Fibroblast of skin of left biceps (primary cell): ENCODE data around the gene TRAP1.
"Not testable (repeated sequence)": the region's sequence is repeated elsewhere in the genome, so short reads cannot be mapped to it uniquely, and the experiment has no call there.

ENCODE experiments used
- DNase-seq, 2 experiments: peaks; one replicate each; pipeline ENCODE4 v3.0.0-alpha.2; 2013; ENCODE audit warnings: low read depth in 2 of 2

TRAP1 gene

GRCh38 chr16:3673676-3674377 is 43.5 kb downstream of the TRAP1 start:
- DNase-seq = no peak

GRCh38 chr16:3673201-3673600 is 44.1 kb downstream of the TRAP1 start:
- DNase-seq = no peak

- no peak for DNase-seq
These were observed 44.7 kb downstream of the TRAP1 start for GRCh38 chr16:3672571-3673041.

GRCh38 chr16:3671424-3671823 is 45.9 kb downstream of the TRAP1 start:
- no peak for DNase-seq

- DNase-seq = no peak
These were observed 46.6 kb downstream of the TRAP1 start for GRCh38 chr16:3670711-3671110.

- DNase-seq = no peak
These were observed 48.2 kb downstream of the TRAP1 start for GRCh38 chr16:3669082-3669481.

- DNase-seq = no peak
These were observed 48.7 kb downstream of the TRAP1 start for GRCh38 chr16:3668626-3669025.

GRCh38 chr16:3665508-3665907 is 51.8 kb downstream of the TRAP1 start:
- DNase-seq = no peak

- DNase-seq = no peak
These were observed 53.0 kb downstream of the TRAP1 start for GRCh38 chr16:3664187-3664896.

- no peak for DNase-seq
These were observed 54.7 kb downstream of the TRAP1 start for GRCh38 chr16:3662601-3663000.

- DNase-seq = no peak
These were observed 55.4 kb downstream of the TRAP1 start for GRCh38 chr16:3661922-3662321.

GRCh38 chr16:3661311-3661710 is 56.0 kb downstream of the TRAP1 start:
- DNase-seq = no peak

- peak; percentile 25 to 32 for DNase-seq
These were observed 58.1 kb downstream of the TRAP1 start for GRCh38 chr16:3659251-3659650.

GRCh38 chr16:3656491-3657468 is 60.5 kb downstream of the TRAP1 start:
- no peak for DNase-seq

GRCh38 chr16:3656160-3656490 is 61.2 kb downstream of the TRAP1 start:
- DNase-seq = not testable (repeated sequence)

GRCh38 chr16:3655396-3656159 is 61.7 kb downstream of the TRAP1 start:
- DNase-seq = no peak

- no peak for DNase-seq
These were observed 62.3 kb downstream of the TRAP1 start for GRCh38 chr16:3655030-3655395.

GRCh38 chr16:3654249-3654991 is 62.9 kb downstream of the TRAP1 start, which contains the start of gene DNASE1:
Gene DNASE1 (plus strand): TSS chr16:3654691. CDS start chr16:3655374, 683 bp downstream.
- DNase-seq = no peak

- DNase-seq = no peak
These were observed 64.7 kb downstream of the TRAP1 start for GRCh38 chr16:3652373-3653195.
